Heart left ventricle (tissue), 16 donors: ENCODE results near the gene PLA2G3. TPM values are rescaled to one million over a fixed set of nuclear protein-coding genes. Genes with fewer than 3 reads are reported as not detected.
A peak's percentile ranks its signal among the peaks of the same experiment; 100 is the strongest.

Experiments used
- ATAC-seq, 4 donors: fragments of 200-7000 bp; cut with Tn5 transposase; one replicate each; pipeline ENCODE4 v1.9.1; 2020 to 2022; ENCODE audit warnings: moderate library complexity in 4 of 4, mild to moderate bottlenecking in 3 of 4, moderate number of reproducible peaks in 1 of 4
- DNase-seq, 5 donors: peaks; one replicate each; pipeline ENCODE4 v3.0.0-alpha.2; 2020
- H3K27ac ChIP-seq, 12 donors: fragments of 200-600 bp; sonication (generic) in 4 of 12; one replicate each; pipeline versions ENCODE4 v1.5.0 to v1.8.0; 2016 to 2022; ENCODE audit warnings: mild to moderate bottlenecking in 2 of 12
- H3K27me3 ChIP-seq, 9 donors: fragments of 200-600 bp; sonication (generic) in 2 of 9; one replicate each; pipeline versions ENCODE4 v1.5.1 to v1.8.0; 2016 to 2022; ENCODE audit warnings: mild to moderate bottlenecking in 3 of 9
- H3K36me3 ChIP-seq, 9 donors: fragments of 200-600 bp; sonication (generic) in 2 of 9; one replicate each; pipeline versions ENCODE4 v1.5.0 to v1.8.0; 2018 to 2022; ENCODE audit warnings: mild to moderate bottlenecking in 2 of 9
- H3K4me1 ChIP-seq, 12 donors: fragments of 200-600 bp; sonication (generic) in 4 of 12; one replicate each; pipeline versions ENCODE4 v1.5.0 to v1.8.0; 2016 to 2022; ENCODE audit warnings: mild to moderate bottlenecking in 3 of 12
- H3K4me3 ChIP-seq, 12 donors: fragments of 200-600 bp; sonication (generic) in 4 of 12; one replicate each; pipeline versions ENCODE4 v1.5.0 to v1.8.0; 2017 to 2022; ENCODE audit warnings: mild to moderate bottlenecking in 9 of 12, moderate library complexity in 4 of 12
- H3K9me3 ChIP-seq, 12 donors: fragments of 200-600 bp; sonication (generic) in 4 of 12; one replicate each; pipeline versions ENCODE4 v1.5.0 to v1.8.0; 2016 to 2022; ENCODE audit warnings: mild to moderate bottlenecking in 1 of 12
- POLR2A ChIP-seq, 2 donors: fragments of 450-650 bp; IDR thresholded peaks; one replicate each; pipeline ENCODE4 v1.6.1; 2017; ENCODE audit warnings: antibody characterized with exemption in 2 of 2, mild to moderate bottlenecking in 2 of 2, moderate library complexity in 2 of 2
- WGBS, 4 donors: extraction: QIAGEN DNeasy Blood & Tissue Kit in 2 of 4; methylation state at CpG; one replicate each; pipeline versions ENCODE4 v1.1.5 to v1.1.7; 2013 to 2018; 5-methylcytosine and 5-hydroxymethylcytosine counted together
- intact Hi-C, 10 donors: fragments of 100-400 bp; cut with DNase I; formaldehyde crosslinking; loops; one replicate each; pipeline versions ENCODE4 v1.11.1 to v1.14.2; 2022
- polyA plus RNA-seq, 2 donors: library from polyadenylated mRNA; stranded (reverse); fragments of 200-250 nt; gene quantifications; one replicate each; pipeline ENCODE4 v1.2.3, GENCODE V29; 2013
- total RNA-seq, 9 donors: library from RNA; depleted of rRNA in 2 of 9; stranded (reverse); fragments of >200 nt in 2 of 9; fragmentation: NEBNext Ultra II Directional in 3 of 9; extraction: Animal tissue kit (Norgen Biotek cat#: 25700) in 3 of 9; gene quantifications; one replicate each; pipeline versions ENCODE4 v1.1.0 to v1.2.4, GENCODE V29; 2016 to 2023
- TF ChIP-seq, protein P1 (sequence below), 12 donors: fragments of 200-600 bp; sonication (generic) in 4 of 12; IDR thresholded peaks; one replicate each; pipeline versions ENCODE4 v1.5.0 to v1.8.0; 2018 to 2022; ENCODE audit warnings: antibody characterized with exemption in 12 of 12, mild to moderate bottlenecking in 5 of 12
- donor health status: ischemic (EF 13 %, LVEDD 7.1; RV severe dilation, severe dysfunction).
- donor health status: healthy with polysubstance abuse.
- donor health status: DM: no; HTN: yes; CAD: no.
- donor health status: DM: no; HTN: no; CAD: no.
- donor health status: ischemic (EF 25% LVEDD 6.9; RV normal size, moderate dysfunction).
- donor health status: ischemic (EF 25% LVEDD 5.7; RV mildly dilated, moderate dysfunction).
- donor health status: healthy.
- donor health status: DM: yes; HTN: yes; CAD: no.
- donor health status: ischemic (EF 35%, LVEDD 5.7; RV mildly dilated, moderate dysfunction).
- donor health status: nonischemic (EF 11% LVEDD 7.7; RV severe dilation, severe dysfunction).
- donor health status: DM: yes; HTN: yes; CAD: no.
- donor health status: PGD.
- donor health status: ischemic (EF 29% LVEDD 5.4; RV normal size, mild dysfunction).
- donor health status: nonischemic (EF 23%, LVEDD 6.1; RV moderate dilation, normal function).

PLA2G3 gene
- total and polyA plus RNA-seq, 11 donors: not detected

DNA sequence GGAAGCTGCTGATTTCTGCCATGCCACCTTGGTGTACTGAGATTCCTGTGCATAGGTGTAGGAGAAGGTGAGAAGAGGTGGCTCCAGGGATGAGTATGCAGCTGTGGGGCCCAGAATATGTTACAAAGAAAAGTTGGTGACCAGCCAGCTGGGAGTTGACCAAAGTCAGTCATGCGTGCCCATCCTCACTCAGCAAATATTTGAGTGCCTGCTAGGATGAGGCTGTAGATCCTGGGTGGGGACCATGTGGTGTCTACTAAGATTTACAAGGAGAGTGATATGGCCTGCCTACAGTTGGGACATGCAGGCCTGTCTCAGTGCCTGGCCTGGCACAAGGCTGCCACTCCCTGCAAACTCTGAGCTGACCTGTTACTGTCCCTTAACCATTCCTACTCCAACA is 39.0 kb upstream of the PLA2G3 start:
- 22 to 50% (median 47%) methylated on average over 1 of the region's 1 CpG for WGBS, 4 donors
- Histone ChIP-seq H3K4me1 (peaks cover 0 to 18% (median 5%) of the 10 kb centered on the region in 12 donors), H3K4me3 (no peak overlapping the region), H3K27me3 (no peaks in the 10 kb centered on the region), H3K27ac (no peak overlapping the region), H3K9me3 (no peaks in the 10 kb centered on the region), H3K36me3 (peaks cover 0 to 44% (median 28%) of the 10 kb centered on the region in 9 donors)
- DNase-seq (no peak), ATAC-seq (peak in 3 of 4 donors; percentile 48 to 62 (median 59))
- intact Hi-C loops: no loop called here
- TF ChIP-seq, protein P1, sequence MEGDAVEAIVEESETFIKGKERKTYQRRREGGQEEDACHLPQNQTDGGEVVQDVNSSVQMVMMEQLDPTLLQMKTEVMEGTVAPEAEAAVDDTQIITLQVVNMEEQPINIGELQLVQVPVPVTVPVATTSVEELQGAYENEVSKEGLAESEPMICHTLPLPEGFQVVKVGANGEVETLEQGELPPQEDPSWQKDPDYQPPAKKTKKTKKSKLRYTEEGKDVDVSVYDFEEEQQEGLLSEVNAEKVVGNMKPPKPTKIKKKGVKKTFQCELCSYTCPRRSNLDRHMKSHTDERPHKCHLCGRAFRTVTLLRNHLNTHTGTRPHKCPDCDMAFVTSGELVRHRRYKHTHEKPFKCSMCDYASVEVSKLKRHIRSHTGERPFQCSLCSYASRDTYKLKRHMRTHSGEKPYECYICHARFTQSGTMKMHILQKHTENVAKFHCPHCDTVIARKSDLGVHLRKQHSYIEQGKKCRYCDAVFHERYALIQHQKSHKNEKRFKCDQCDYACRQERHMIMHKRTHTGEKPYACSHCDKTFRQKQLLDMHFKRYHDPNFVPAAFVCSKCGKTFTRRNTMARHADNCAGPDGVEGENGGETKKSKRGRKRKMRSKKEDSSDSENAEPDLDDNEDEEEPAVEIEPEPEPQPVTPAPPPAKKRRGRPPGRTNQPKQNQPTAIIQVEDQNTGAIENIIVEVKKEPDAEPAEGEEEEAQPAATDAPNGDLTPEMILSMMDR (IDR thresholded peaks at IDR 0.05): no peak
- TF ChIP-seq POLR2A (IDR thresholded peaks at IDR 0.05): no peak

- WGBS, 4 donors: 96 to 99% (median 97%) methylated on average over 2 of the region's 2 CpGs
- Histone ChIP-seq H3K4me3 (no peak overlapping the region), H3K9me3 (no peaks in the 10 kb centered on the region), H3K27ac (no peak overlapping the region), H3K36me3 (peaks cover 0 to 42% (median 28%) of the 10 kb centered on the region in 9 donors), H3K4me1 (peaks cover 0 to 23% (median 9%) of the 10 kb centered on the region in 12 donors), H3K27me3 (no peaks in the 10 kb centered on the region)
- intact Hi-C loops: no loop called here
- DNase-seq (no peak), ATAC-seq (peak in 1 of 4 donors; percentile 38)
- TF ChIP-seq, protein P1 (IDR thresholded peaks at IDR 0.05): no peak
- no peak for TF ChIP-seq POLR2A (IDR thresholded peaks at IDR 0.05)
Observed at GRCh38 chr22:31178859-31179258, 38.6 kb upstream of the PLA2G3 start.

GRCh38 chr22:31177420-31178162 is 37.3 kb upstream of the PLA2G3 start:
- Histone ChIP-seq H3K27ac (no peak overlapping the region), H3K27me3 (no peaks in the 10 kb centered on the region), H3K9me3 (no peaks in the 10 kb centered on the region), H3K4me1 (peaks cover 0 to 29% (median 14%) of the 10 kb centered on the region in 12 donors), H3K36me3 (peaks cover 0 to 39% (median 21%) of the 10 kb centered on the region in 9 donors), H3K4me3 (no peak overlapping the region)
- TF ChIP-seq, protein P1 (IDR thresholded peaks at IDR 0.05): no peak
- TF ChIP-seq POLR2A (IDR thresholded peaks at IDR 0.05): no peak
- 83 to 88% (median 86%) methylated on average over 6 of the region's 6 CpGs for WGBS, 4 donors
- DNase-seq (no peak), ATAC-seq (no peak)
- intact Hi-C loops: no loop called here

DNA sequence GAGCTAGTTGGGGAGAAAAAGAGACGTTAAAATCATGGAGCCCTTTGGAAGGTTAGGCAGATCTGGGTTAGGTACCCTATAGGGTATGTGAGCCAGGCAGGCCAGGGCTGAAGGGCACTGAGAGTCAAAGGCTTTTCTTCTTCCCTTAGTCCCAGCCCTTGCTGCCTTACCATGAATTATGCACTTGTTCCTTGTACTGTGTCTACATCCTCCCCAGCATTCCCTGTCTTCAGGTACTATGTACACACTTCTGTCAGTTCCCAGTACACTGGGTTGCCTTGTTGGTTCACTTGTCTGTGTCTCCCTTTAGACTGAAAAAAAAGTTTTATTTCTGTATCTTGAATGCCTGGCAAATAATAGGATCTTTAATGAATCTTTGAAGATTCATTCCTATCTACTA is 36.6 kb upstream of the PLA2G3 start:
- DNase-seq (no peak), ATAC-seq (no peak)
- Histone ChIP-seq H3K4me3 (no peak overlapping the region), H3K9me3 (no peaks in the 10 kb centered on the region), H3K27me3 (no peaks in the 10 kb centered on the region), H3K27ac (no peak overlapping the region), H3K36me3 (peaks cover 0 to 32% (median 18%) of the 10 kb centered on the region in 9 donors), H3K4me1 (peaks cover 0 to 33% (median 14%) of the 10 kb centered on the region in 12 donors)
- 88 to 97% (median 95%) methylated on average over 1 of the region's 1 CpG for WGBS, 4 donors
- TF ChIP-seq, protein P1 (IDR thresholded peaks at IDR 0.05): no peak
- TF ChIP-seq POLR2A (IDR thresholded peaks at IDR 0.05): no peak
- intact Hi-C loops: no loop called here
